ENCODE results near the gene CTAGE15.
"Not testable (repeated sequence)": the region's sequence is repeated elsewhere in the genome, so short reads cannot be mapped to it uniquely, and the experiment has no call there.

CTAGE15 gene

DNA sequence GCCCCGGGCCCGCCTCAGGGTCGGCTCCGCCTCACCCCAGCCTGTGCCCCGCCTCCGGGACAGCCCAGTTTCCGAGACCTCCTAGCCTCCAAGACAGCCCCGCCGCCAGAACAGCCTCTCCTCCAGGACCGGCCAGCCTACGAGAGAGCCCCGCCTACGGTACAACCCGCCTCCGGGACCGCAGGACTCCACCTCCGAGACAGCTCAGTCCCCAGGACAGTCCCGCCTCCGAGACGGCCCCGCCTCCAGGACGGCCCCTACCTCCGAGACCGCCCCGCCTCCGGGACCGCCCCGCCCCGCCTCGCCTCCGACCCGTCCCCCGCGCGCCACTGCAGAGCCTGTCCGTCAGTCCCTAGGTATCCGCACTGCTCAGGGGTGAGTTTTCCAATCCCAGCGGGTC, 49.0 kb downstream of the CTAGE15 start, which contains the start of gene TCAF2:
Gene TCAF2 (plus strand): TSS at position 329 of the 400 bp plus-strand sequence.
- not testable (repeated sequence) for DNase-seq (ENCODE audit: low read depth)
- H3K4me3 ChIP-seq (ENCODE audit: low read length) = peak within 1 kb of the TSS; percentile 26

- DNase-seq (ENCODE audit: low read depth); H3K4me3 ChIP-seq (ENCODE audit: low read length): not testable (repeated sequence)
These were observed 49.6 kb downstream of the CTAGE15 start for GRCh38 chr7:143621175-143621574.

GRCh38 chr7:143622130-143622529, 50.5 kb downstream of the CTAGE15 start:
- not testable (repeated sequence) for DNase-seq (ENCODE audit: low read depth); H3K4me3 ChIP-seq (ENCODE audit: low read length)

Measured in epithelial cell of esophagus (primary cell).